ENCODE results near the gene ALK. TPM values are rescaled to one million over a fixed set of nuclear protein-coding genes. Genes with fewer than 3 reads are reported as not detected.
A peak's percentile ranks its signal among the peaks of the same experiment; 100 is the strongest.

The ALK gene
- total RNA-seq, 1 experiment from 2014 or later = 0.87 TPM

- DNase-seq (no peak), ATAC-seq (no peak)
- Histone ChIP-seq H3K9me3 (ENCODE audit: low read length) (no peaks in the 10 kb centered on the region), H3K79me2 (ENCODE audit: low read length) (no peaks in the 10 kb centered on the region), H3K4me3 (ENCODE audit: low read length) (no peak overlapping the region), H3K4me1 (ENCODE audit: insufficient read depth, low read length) (no peaks in the 10 kb centered on the region; the same call in 1 of the 2 replicates), H3K27me3 (ENCODE audit: low read length) (no peaks in the 10 kb centered on the region), H3K9me2 (replicated peaks; ENCODE audit: low read length) (no peaks in the 10 kb centered on the region), H3F3A (ENCODE audit: low read length, unreplicated experiment) (no peaks in the 10 kb centered on the region), H3K9ac (ENCODE audit: low read length) (no peak overlapping the region), H4K20me1 (ENCODE audit: low read length) (no peaks in the 10 kb centered on the region), H3K4me2 (ENCODE audit: low read length) (no peak overlapping the region), H2AFZ (ENCODE audit: low read length) (no peak overlapping the region), H3K27ac (ENCODE audit: low read length) (no peak overlapping the region), H3K36me3 (ENCODE audit: low read depth, low read length) (no peaks in the 10 kb centered on the region)
- no TSS peak for BruUV-seq (replicated peaks)
- TF ChIP-seq EZH2 (IDR thresholded peaks at IDR 0.05; ENCODE audit: low read length, unreplicated experiment) (no peak), EZH2phosphoT487 (IDR thresholded peaks at IDR 0.05; ENCODE audit: borderline replicate concordance, low read length) (no peak), CTCF (conservative IDR thresholded peaks at IDR 0.05; ENCODE audit: low read depth, low read length) (no peak)
- CTCF ChIA-PET = no interaction called here
- POLR2A ChIA-PET (ENCODE audit: unreplicated experiment) = no interaction called here
- intact Hi-C loops (cut with micrococcal nuclease) = loop anchor here (10.0 kb wide), 2 partner anchors 334 to 434 kb away; no protein-coding TSS in a partner anchor
Measured at GRCh38 chr2:29310650-29311348, 610.6 kb downstream of the ALK start.

DNA sequence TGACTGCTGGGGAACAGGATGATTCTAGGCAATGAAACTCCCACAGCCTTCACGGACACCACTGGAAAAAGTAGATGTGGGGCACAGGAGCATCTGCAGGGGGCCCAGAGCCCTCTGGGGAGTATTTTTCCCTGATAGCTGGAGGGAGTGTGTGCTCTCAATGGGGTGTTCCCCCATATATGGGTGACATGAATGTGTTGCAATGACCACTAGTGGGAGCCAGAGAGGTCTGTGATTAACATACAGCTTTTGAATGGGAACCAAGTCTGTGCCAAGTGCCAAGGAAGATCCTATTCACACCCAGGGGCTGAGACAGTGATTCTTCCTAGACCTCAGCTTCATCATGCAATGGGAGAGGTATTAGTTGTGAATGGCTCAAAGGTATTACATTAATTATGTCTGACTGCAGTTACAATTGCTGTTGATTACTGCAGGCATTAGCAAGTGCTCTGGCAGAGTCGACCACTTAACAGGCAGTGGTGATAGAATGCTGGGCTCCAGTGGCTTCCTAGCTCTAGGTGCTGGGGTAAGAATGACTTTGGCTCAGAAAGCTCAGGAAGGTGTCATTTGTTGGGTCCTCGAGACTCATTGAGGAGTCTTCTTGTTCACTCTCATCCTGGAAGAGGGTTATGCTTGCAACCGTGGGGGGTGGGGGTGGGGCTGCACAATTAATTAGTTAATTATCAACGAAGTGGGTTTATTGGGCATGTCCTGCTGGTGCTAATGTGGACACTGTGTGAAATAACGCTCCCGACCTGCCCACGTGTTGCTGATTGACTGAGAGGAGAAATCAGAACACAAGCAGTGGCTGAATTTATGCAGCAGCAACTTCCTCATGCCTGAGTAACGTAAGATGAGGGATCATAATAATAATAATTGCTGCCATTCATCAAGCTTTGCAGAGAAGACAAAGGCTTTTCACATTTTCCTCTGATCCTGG is 612.0 kb downstream of the ALK start:
- Histone ChIP-seq H3K4me2 (ENCODE audit: low read length) (no peak overlapping the region), H3K9me2 (replicated peaks; ENCODE audit: low read length) (no peaks in the 10 kb centered on the region), H3K36me3 (ENCODE audit: low read depth, low read length) (no peaks in the 10 kb centered on the region), H3K9me3 (ENCODE audit: low read length) (no peaks in the 10 kb centered on the region), H4K20me1 (ENCODE audit: low read length) (no peaks in the 10 kb centered on the region), H3K4me1 (ENCODE audit: insufficient read depth, low read length) (no peaks in the 10 kb centered on the region; the same call in 1 of the 2 replicates), H3K4me3 (ENCODE audit: low read length) (no peak overlapping the region), H3F3A (ENCODE audit: low read length, unreplicated experiment) (no peaks in the 10 kb centered on the region), H3K27me3 (ENCODE audit: low read length) (no peaks in the 10 kb centered on the region), H3K27ac (ENCODE audit: low read length) (no peak overlapping the region), H3K9ac (ENCODE audit: low read length) (no peak overlapping the region), H3K79me2 (ENCODE audit: low read length) (no peaks in the 10 kb centered on the region), H2AFZ (ENCODE audit: low read length) (no peak overlapping the region)
- DNase-seq (peak; percentile 76), ATAC-seq (peak; percentile 82)
- intact Hi-C loops (cut with micrococcal nuclease) = loop anchor here (1.0 to 10.0 kb wide), 3 partner anchors 335 to 532 kb away; no protein-coding TSS in a partner anchor
- CTCF ChIA-PET = interaction anchor here (0.6 kb wide), 1 partner anchor 106 kb away, joined by 3 read pairs; no protein-coding TSS in a partner anchor
- BruUV-seq (replicated peaks) = no TSS peak
- POLR2A ChIA-PET (ENCODE audit: unreplicated experiment) = no interaction called here
- TF ChIP-seq EZH2phosphoT487 (IDR thresholded peaks at IDR 0.05; ENCODE audit: borderline replicate concordance, low read length) (no peak), CTCF (conservative IDR thresholded peaks at IDR 0.05; ENCODE audit: low read depth, low read length) (peak; percentile 87)
